ENCODE results near the gene PLD6.
"Not testable (repeated sequence)": the region's sequence is repeated elsewhere in the genome, so short reads cannot be mapped to it uniquely, and the experiment has no call there.

Gene PLD6

DNA sequence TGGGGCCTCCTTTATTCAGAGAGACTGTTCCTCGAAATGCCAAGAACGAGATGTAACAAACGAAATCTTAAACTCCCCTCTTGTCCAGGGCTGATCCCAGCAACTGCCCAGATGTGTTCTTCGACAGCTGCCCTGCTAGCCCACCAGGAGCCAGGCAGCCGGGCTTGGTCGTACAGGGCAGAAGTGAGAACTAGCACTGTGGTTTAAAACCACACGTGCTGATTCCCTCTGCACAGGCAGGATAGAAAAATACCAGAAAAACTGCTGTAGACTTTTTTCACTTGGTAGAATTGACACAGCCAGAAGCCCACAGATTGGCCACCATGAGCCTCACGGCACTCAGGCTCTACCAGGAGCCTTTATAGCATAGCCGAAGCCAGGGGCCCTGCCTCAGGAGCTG lies 33.1 kb downstream of the PLD6 start:
- DNase-seq: no peak

- no peak for DNase-seq
Observed at GRCh38 chr17:17172001-17172939, 33.9 kb downstream of the PLD6 start.

DNA sequence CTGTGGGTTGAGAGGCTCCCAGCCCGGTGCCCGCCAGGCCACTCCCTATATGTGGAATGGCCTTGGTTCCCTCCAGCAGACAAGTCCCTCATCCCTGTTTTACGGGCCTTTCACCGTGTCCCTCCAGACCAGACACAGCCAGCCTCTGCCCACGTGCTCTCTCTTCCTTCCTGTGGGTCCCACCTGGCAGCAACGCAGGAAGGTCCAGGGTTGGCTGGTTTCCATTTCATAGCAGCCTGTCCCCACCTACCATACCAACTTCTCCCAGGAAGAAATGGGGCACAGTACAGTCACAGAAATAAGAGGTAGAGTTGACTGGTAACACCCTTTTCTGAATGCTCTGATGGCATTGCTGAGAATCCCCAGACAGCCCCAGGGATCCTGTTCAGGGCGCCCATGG lies 34.9 kb downstream of the PLD6 start:
- no peak for DNase-seq

DNA sequence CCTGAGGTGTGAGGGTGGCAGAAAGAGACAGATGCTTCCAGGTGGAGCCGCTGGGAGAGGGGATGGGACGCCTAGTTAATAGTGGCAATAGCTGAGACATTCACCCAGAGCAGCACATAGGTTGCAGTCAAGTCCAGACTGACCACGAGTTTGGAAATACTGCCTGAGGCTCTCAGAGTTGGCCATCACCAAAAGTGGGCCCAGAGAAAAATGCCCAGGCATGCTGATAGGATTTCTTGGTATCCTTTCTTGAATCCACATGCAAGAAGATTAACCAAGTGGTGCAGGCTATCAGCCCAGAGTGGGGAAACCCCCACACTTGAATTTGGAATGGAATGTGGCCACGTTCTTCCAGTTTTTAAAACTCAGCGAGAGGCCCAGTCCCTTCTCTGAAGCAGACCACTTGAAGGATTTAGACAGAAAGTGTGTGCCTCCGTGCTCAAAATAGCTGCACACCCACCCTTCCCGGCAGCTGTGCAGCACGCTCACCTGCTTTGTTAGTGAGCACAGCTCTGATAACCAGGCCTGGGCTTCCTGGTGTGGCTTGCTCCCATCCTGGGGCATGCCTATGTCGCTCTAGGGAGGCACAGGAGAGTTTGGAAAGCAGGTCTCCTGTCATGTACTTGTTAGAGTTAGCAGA lies 35.7 kb downstream of the PLD6 start:
- no peak for DNase-seq

DNA sequence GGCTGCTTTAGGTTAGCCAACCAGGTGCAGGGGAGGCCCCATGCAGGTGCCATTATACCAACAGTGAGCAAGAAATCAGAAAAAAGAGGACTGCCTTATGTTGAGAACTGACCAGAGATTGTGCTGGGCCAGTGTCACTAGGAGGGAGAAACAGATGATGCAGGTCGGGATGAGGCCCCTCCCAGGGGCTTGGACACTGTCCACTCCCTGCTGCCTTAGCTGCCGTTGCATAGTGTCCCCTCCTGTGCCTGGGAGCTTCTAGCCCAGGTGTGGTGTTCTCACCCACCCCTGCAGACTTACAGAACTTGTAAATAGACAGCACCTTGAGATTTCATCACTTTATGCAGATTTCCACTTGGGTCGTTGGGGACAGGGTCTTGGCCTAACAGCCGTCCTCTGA lies 36.7 kb downstream of the PLD6 start:
- no peak for DNase-seq

- DNase-seq: no peak
Observed at GRCh38 chr17:17168401-17168800, 37.7 kb downstream of the PLD6 start.

- no peak for DNase-seq
Observed at GRCh38 chr17:17167986-17168385, 38.1 kb downstream of the PLD6 start.

- DNase-seq: no peak
Observed at GRCh38 chr17:17167356-17167755, 38.8 kb downstream of the PLD6 start.

- DNase-seq: no peak
Observed at GRCh38 chr17:17166446-17166845, 39.7 kb downstream of the PLD6 start.

DNA sequence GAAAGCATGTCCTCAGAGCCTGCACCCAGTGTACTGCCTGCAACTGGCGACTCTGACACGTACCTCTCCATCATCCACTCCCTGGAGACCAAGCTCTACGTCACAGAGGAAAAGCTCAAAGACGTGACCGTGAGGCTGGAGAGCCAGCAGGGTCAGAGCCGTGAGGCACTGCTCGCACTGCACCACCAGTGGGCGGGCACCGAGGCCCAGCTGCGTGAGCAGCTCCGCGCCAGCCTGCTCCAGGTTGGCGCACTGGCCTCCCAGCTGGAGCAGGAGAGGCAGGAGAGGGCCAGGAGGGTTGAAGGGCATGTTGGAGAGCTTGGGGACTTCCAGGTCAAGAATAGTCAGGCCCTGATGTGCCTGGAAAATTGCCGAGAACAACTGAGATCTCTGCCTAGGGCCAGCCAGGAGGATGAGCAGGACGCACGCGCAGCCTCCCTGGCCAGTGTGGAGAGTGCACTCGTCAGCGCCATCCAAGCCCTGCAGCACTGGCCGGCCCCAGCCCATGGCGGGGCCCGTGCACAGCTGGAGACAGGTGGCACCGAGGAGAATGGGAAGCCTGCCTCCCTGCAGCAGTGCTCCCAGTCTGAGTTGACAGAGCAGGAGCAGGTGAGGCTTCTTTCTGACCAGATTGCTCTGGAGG lies 40.3 kb downstream of the PLD6 start:
- DNase-seq: no peak

DNA sequence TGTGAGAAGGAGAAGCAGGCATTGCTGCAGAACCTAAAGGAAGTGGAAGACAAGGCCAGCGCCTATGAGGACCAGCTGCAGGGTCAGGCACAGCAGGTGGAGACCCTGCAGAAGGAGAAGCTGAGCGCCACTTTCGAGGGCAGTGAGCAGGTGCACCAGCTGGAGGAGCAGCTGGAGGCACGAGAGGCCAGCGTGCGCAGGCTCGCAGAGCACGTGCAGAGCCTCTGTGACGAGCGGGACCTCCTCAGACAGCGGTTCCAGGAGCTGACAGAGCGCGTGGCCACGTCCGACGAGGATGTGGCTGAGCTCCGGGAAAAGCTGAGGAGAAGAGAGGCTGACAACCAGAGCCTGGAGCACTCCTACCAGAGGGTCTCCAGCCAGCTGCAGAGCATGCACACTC lies 41.5 kb downstream of the PLD6 start:
- DNase-seq: no peak

DNA sequence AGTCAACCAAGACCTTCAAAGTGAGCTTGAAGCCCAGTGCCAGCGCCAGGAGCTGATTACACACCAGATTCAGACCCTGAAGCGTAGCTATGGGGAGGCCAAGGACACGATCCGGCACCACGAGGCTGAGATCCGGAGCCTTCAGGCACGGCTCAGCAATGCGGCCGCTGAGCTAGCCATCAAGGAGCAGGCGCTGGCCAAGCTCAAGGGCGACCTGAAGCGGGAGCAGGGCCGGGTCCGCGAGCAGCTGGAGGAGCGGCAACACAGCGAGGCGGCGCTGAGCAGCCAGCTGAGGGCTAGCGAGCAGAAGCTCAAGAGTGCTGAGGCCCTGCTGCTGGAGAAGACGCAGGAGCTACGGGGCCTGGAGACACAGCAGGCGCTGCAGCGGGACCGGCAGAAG lies 42.0 kb downstream of the PLD6 start:
- no peak for DNase-seq

DNA sequence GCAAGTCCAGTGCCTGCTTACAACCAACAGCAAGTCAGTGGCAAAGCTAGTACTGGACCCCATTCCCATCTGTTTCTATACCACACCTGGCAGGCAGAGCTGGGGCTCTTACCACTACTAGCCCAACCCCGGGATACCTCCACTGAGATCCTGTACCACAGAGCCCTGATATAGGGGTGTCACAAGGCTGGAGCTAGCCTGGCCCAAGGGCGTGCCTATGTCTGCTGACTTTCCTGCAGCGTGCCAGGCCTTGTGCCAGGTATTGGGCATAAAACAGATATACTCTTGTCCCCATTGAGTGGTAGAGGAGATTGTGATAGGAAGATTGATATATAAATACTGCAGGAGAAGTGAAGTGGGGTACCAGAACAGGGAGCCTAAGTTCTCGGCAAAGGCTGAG lies 44.4 kb downstream of the PLD6 start:
- no peak for DNase-seq

DNA sequence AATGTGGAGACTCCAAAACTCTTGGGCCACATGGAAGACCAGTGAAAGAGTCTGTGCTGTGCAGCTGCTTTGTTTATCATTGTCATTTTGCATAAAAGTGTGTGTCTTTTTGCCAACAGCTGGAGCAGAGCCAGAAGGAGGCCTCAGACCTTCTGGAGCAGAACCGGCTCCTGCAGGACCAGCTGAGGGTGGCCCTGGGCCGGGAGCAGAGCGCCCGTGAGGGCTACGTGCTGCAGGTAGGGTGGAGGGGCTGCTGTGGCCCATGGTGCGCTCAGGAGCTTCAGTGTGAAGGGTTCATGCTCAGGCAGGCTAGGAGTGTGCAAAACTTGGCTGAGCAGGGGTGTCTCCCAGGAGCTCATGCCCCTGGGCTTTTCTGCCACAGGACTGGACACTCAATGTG lies 45.0 kb downstream of the PLD6 start:
- DNase-seq: no peak

GRCh38 chr17:17159571-17159970 lies 46.6 kb downstream of the PLD6 start:
- no peak for DNase-seq

DNA sequence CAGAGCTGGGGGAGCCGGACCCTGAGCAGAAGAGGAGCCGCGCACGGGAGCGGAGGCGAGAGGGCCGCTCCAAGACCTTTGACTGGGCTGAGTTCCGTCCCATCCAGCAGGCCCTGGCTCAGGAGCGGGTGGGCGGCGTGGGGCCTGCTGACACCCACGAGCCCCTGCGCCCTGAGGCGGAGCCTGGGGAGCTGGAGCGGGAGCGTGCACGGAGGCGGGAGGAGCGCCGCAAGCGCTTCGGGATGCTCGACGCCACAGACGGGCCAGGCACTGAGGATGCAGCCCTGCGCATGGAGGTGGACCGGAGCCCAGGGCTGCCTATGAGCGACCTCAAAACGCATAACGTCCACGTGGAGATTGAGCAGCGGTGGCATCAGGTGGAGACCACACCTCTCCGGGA lies 47.6 kb downstream of the PLD6 start:
- DNase-seq: not testable (repeated sequence)

- no peak for DNase-seq
Observed at GRCh38 chr17:17157041-17157440, 49.1 kb downstream of the PLD6 start.

- DNase-seq: no peak
Observed at GRCh38 chr17:17156511-17156910, 49.6 kb downstream of the PLD6 start.

DNA sequence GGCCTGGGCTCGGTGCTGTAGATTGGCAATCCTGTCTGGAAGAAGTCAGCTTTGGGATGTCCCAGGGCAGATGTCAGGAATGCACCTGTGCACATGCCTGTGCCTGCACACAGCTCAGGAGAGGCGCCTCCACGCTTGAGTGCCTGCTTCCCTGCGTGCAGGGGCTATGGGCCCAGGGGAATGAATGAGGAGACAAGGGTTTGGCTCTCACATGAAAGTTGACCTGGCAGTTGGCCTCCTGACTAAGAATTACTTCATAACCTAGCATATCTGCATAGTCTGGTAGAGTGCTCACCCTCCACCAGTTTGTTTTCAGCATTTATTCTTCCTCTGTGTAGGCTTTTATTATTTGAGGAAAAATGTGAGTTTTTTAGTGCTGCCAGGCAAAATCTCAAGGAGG lies 50.0 kb downstream of the PLD6 start:
- no peak for DNase-seq

DNA sequence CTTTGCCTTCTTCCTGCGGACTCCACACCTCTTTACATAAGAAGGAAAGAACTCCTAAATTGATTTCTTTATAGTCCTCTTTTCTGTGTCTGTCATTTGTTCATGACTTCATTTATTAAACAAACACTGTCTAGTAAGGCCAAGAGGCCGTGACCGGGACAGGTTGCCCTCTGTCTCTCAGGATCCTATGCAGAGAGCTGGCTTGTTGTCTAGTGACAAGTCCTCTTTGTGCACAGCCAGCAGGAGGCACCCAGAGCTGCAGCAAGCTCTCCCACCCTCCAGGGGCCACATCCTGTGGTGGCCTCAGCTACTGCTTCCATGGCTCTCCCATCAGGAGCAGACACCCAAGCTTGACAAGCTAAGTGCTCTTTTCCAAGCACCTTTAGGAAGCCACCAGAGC lies 50.6 kb downstream of the PLD6 start:
- no peak for DNase-seq

GRCh38 chr17:17154981-17155380 lies 51.2 kb downstream of the PLD6 start:
- DNase-seq: no peak

GRCh38 chr17:17154556-17154955 lies 51.6 kb downstream of the PLD6 start:
- no peak for DNase-seq

DNA sequence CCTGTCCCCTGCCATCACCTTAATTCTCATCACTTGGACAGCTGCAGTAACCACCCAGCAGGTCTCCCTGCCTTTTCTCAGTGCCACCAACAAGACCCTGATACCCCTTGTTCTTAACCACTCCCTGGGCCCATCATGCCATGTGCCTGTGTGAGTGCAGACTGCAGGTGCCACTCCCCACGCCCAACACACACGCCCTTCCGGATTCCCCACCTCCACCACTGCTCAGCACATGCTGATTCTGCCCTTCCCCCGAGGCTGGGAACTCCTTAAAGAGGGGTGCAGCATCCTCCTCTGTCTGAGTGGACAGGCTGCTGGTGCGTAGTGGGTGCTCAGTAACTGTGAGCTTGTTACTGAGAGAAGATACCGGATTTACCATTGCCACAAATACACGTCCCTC lies 52.4 kb downstream of the PLD6 start:
- DNase-seq: no peak

GRCh38 chr17:17153071-17153470 lies 53.1 kb downstream of the PLD6 start:
- DNase-seq: no peak

Data from stimulated activated CD4-positive, alpha-beta T cell treated with anti-CD3 and anti-CD28 coated beads, Interleukin-4, amount 100 ng/mL, for 1 hour (primary cell).